HPDE6-E6E7 (cell line): ENCODE measurements around the gene UQCC5.
A peak's percentile ranks its signal among the peaks of the same experiment; 100 is the strongest.

Experiments used
- DNase-seq: peaks from one replicate; pipeline ENCODE4 v3.0.0; 2011; ENCODE audit warnings: missing footprints; ENCODE audit errors: extremely low spot score

The UQCC5 gene

GRCh38 chr3:52503788-52504424, 32.5 kb upstream of the UQCC5 start:
- no peak for DNase-seq

DNA sequence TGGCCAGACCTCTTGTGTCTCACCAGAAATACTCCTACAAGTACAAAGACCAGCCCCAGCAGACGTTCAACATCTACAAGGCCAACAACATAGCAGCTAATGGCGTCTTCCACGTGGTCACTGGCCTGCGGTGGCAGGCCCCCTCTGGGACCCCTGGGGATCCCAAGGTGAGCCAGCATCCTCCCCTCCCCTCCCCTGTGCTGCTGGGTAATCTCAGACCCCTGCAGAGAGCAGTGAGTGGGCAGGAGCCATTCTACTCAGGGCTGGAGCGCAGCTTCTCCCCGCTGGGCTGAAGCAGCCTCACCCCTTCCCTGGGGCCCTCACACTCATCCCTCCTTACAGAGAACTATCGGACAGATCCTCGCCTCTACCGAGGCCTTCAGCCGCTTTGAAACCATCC, 31.4 kb upstream of the UQCC5 start:
- DNase-seq = no peak

- no peak for DNase-seq
Observed at GRCh38 chr3:52506266-52506966, 30.0 kb upstream of the UQCC5 start.

- peak; percentile 19 for DNase-seq
Observed at GRCh38 chr3:52507359-52507758, 29.0 kb upstream of the UQCC5 start.

- no peak for DNase-seq
Observed at GRCh38 chr3:52509753-52510328, 26.6 kb upstream of the UQCC5 start.

GRCh38 chr3:52511509-52511908, 24.9 kb upstream of the UQCC5 start:
- DNase-seq = no peak

- DNase-seq = no peak
Observed at GRCh38 chr3:52512105-52512504, 24.3 kb upstream of the UQCC5 start.

GRCh38 chr3:52512727-52513126, 23.7 kb upstream of the UQCC5 start:
- no peak for DNase-seq

- no peak for DNase-seq
Observed at GRCh38 chr3:52513281-52513680, 23.1 kb upstream of the UQCC5 start.

DNA sequence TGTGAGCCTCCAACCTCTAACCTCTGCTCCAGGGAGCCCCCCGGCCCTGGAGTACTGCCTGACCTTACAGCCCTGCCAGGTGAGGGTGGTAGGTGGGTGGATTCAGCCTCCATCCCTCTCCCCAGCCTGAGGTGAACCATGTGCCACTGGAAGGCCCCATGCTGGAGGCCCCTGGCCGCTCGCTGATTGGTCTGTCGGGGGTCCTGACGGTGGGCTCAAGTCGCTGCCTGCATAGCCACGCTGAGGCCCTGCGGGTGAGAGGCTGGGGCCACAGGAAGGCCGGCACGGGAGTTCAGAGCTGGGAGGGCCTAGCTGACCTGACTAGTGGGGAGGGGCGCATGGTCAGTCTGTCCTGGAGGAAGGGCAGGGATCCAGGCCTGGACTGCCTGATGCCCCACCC, 21.8 kb upstream of the UQCC5 start:
- no peak for DNase-seq

- no peak for DNase-seq
Observed at GRCh38 chr3:52515192-52515591, 21.2 kb upstream of the UQCC5 start.

GRCh38 chr3:52516509-52517195, 19.8 kb upstream of the UQCC5 start:
- no peak for DNase-seq

DNA sequence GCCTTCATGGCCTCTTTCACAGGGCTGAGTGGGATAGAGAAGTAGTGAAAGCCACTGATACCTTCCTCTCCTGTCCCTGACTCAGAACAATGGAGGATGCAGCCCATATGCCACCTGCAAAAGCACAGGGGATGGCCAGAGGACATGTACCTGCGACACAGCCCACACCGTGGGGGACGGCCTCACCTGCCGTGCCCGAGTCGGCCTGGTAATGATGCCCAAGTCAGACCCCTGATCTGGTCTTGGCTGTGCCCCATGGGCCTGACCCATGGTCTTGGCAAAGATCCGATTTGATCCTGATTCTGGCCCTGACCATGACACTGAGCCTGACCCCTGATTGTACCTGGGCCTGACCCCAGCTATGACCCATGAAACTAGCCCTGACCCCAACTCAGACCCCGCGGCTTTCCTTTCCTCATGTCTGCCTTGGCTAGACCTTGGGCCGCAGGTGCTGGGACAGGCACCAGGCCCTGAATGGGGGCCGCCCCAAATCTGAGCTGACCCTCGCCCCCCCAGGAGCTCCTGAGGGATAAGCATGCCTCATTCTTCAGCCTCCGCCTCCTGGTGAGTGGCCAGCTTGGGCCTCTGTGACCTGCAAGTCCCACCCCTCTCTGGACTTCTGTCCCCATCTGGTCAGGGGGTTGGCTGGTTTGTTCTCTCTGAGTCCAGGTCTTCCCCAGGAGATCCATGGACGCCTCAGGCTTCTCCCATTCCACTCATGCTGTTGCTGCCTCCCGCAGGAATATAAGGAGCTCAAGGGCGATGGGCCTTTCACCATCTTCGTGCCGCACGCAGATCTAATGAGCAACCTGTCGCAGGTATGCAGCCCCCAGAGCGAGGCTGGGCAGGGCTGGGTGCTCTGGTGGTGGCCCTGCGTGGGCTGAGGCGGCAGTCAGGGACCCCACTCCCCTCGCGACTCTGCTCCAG, 18.3 kb upstream of the UQCC5 start:
- DNase-seq = no peak

GRCh38 chr3:52518723-52519444, 17.5 kb upstream of the UQCC5 start:
- no peak for DNase-seq

DNA sequence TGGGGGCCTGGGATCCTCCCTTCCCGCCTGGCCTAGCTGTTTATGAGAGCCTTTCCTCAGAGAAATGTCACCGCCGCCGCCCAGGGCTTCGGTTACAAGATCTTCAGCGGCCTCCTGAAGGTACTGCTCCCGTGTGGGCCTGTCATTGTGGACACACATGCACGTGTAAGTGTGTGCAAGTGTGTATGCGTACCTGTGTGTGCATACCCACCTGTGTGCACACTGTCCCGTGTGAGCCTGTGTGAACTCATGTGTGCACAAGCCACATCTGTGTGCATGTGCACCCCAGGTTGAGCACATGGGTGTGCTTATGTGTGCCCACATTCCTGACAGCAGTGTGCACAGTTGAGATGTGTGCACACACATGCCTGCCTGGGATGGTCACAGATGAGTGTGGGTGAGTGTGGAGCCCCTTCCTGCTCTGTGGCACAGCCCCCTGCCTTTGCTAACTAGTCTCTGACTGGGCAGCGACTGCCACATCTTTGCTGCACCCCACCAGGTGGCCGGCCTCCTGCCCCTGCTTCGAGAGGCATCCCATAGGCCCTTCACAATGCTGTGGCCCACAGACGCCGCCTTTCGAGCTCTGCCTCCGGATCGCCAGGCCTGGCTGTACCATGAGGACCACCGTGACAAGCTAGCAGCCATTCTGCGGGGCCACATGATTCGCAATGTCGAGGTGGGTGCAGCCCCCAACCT, 16.8 kb upstream of the UQCC5 start:
- DNase-seq = no peak

- DNase-seq = no peak
Observed at GRCh38 chr3:52520141-52520667, 16.2 kb upstream of the UQCC5 start.

- DNase-seq = no peak
Observed at GRCh38 chr3:52520716-52521487, 15.5 kb upstream of the UQCC5 start.

DNA sequence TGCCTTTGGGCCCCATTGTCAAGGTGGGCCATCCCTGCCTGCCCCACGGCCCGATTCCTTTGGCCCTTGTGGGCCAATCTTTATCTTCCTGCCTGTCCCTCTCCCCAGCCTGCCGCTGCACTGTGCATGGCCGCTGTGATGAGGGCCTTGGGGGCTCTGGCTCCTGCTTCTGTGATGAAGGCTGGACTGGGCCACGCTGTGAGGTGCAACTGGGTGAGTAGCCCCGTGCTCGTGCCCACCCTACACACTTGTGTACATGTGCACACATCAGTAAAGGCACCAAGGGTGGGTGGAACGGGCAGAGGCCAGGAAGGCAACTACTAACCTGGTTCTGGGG, 14.9 kb upstream of the UQCC5 start:
- no peak for DNase-seq

GRCh38 chr3:52521881-52522650, 14.3 kb upstream of the UQCC5 start:
- DNase-seq = no peak
